HepG2 (cell line): ENCODE data around the gene TBX3. TPM values are rescaled to one million over a fixed set of nuclear protein-coding genes. Genes with fewer than 3 reads are reported as not detected.

Experiments
- AKNA ChIP-seq: sonication (generic); formaldehyde crosslinking; IDR thresholded peaks from 2 replicates; pipeline ENCODE4 v1.4.0; 2020; ENCODE audit warnings: missing genetic modification reagents, borderline replicate concordance
- ASH2L ChIP-seq: fragments of 300-600, 200-600 bp; sonication (generic); IDR thresholded peaks from 2 replicates; pipeline ENCODE4 v1.7.0; 2017; ENCODE audit warnings: low read depth, mild to moderate bottlenecking, moderate library complexity, mixed read lengths, low read length; ENCODE audit not compliant: insufficient read length
- KLF9 ChIP-seq: IDR thresholded peaks from 2 replicates; pipeline ENCODE4 v1.6.1; 2016; ENCODE audit warnings: low read depth
- KMT2B ChIP-seq: IDR thresholded peaks from 2 replicates; pipeline ENCODE4 v1.6.1; 2016; ENCODE audit warnings: missing genetic modification reagents, missing compliant biosample characterization
- PHF8 ChIP-seq: sonication (generic); formaldehyde crosslinking; IDR thresholded peaks from 2 replicates; pipeline ENCODE4 v1.5.0; 2020; ENCODE audit warnings: missing genetic modification reagents
- SKI ChIP-seq: fragments of 450-650 bp; IDR thresholded peaks from one replicate; pipeline ENCODE4 v1.6.1; 2018; ENCODE audit warnings: mild to moderate bottlenecking; ENCODE audit not compliant: partially characterized antibody
- TBX3 ChIP-seq: fragments of 450-650 bp; IDR thresholded peaks from 2 replicates; pipeline ENCODE4 v1.6.1; 2017; ENCODE audit warnings: antibody characterized with exemption, mild to moderate bottlenecking, inconsistent platforms, borderline replicate concordance
- TFDP1 ChIP-seq: IDR thresholded peaks from 2 replicates; pipeline ENCODE4 v1.6.1; 2016; ENCODE audit warnings: missing compliant biosample characterization, missing genetic modification reagents, borderline replicate concordance
- ZBTB20 ChIP-seq: sonication (generic); formaldehyde crosslinking; IDR thresholded peaks from 2 replicates; pipeline ENCODE4 v1.8.1; 2023; ENCODE audit warnings: missing genetic modification reagents, low read depth, mild to moderate bottlenecking, borderline replicate concordance
- ZNF253 ChIP-seq: sonication (generic); formaldehyde crosslinking; IDR thresholded peaks from 2 replicates; pipeline ENCODE4 v1.8.0; 2022; ENCODE audit warnings: mild to moderate bottlenecking, missing genetic modification reagents, borderline replicate concordance
- ZNF264 ChIP-seq: sonication (generic); formaldehyde crosslinking; IDR thresholded peaks from 2 replicates; pipeline ENCODE4 v1.4.0; 2020; ENCODE audit warnings: missing genetic modification reagents
- ZNF558 ChIP-seq: sonication (generic); formaldehyde crosslinking; IDR thresholded peaks from 2 replicates; pipeline ENCODE4 v1.9.0; 2022; ENCODE audit warnings: mild to moderate bottlenecking, missing genetic modification reagents, borderline replicate concordance
- ZNF589 ChIP-seq: sonication (generic); formaldehyde crosslinking; conservative IDR thresholded peaks from 2 replicates; pipeline ENCODE4 v1.8.0; 2022; ENCODE audit warnings: mild to moderate bottlenecking, moderate library complexity, missing genetic modification reagents
- ZNF652 ChIP-seq: IDR thresholded peaks from 2 replicates; pipeline ENCODE4 v1.6.1; 2016; ENCODE audit warnings: low read depth, borderline replicate concordance
- polyA plus RNA-seq, 8 experiments: library from polyadenylated mRNA; depleted of rRNA in 3 of 8; stranded (reverse) in 7 of 8; unstranded in 1 of 8; fragments of >200 nt; fragmentation: Illumina TruSeq in 4 of 8; extraction: Trizol in 4 of 8; gene quantifications; 2 replicates each; pipeline versions ENCODE4 v1.2.1 to v1.2.3, GENCODE V29; 2011 to 2016; ENCODE audit warnings: low read depth in 4 of 8, missing spikeins in 1 of 8, mixed read lengths in 1 of 8; ENCODE audit not compliant: insufficient read depth in 1 of 8
- total RNA-seq, 5 experiments: library from RNA; depleted of rRNA; stranded (reverse); fragments of >200 nt; fragmentation: Illumina TruSeq; extraction: Trizol; gene quantifications; 2 replicates each; pipeline ENCODE4 v1.2.3, GENCODE V29; 2016; ENCODE audit warnings: low read depth in 1 of 5
- TF ChIP-seq, protein P1 (sequence below): sonication (generic); formaldehyde crosslinking; conservative IDR thresholded peaks from 2 replicates; pipeline ENCODE4 v1.4.0; 2020; ENCODE audit warnings: missing genetic modification reagents
- TF ChIP-seq, protein P2 (sequence below): sonication (generic); formaldehyde crosslinking; IDR thresholded peaks from 2 replicates; pipeline ENCODE4 v1.5.0; 2020; ENCODE audit warnings: mild to moderate bottlenecking, missing genetic modification reagents
- TF ChIP-seq, protein P3 (sequence below): sonication (generic); formaldehyde crosslinking; IDR thresholded peaks from 2 replicates; pipeline ENCODE4 v1.5.0; 2020; ENCODE audit warnings: mild to moderate bottlenecking, missing genetic modification reagents

TBX3 gene
- total and polyA plus RNA-seq, 2 of the 13 experiments (the other 11 are each of a cell fraction or from before 2014, with no cell fraction given) = 27.1 to 42.4 TPM

DNA sequence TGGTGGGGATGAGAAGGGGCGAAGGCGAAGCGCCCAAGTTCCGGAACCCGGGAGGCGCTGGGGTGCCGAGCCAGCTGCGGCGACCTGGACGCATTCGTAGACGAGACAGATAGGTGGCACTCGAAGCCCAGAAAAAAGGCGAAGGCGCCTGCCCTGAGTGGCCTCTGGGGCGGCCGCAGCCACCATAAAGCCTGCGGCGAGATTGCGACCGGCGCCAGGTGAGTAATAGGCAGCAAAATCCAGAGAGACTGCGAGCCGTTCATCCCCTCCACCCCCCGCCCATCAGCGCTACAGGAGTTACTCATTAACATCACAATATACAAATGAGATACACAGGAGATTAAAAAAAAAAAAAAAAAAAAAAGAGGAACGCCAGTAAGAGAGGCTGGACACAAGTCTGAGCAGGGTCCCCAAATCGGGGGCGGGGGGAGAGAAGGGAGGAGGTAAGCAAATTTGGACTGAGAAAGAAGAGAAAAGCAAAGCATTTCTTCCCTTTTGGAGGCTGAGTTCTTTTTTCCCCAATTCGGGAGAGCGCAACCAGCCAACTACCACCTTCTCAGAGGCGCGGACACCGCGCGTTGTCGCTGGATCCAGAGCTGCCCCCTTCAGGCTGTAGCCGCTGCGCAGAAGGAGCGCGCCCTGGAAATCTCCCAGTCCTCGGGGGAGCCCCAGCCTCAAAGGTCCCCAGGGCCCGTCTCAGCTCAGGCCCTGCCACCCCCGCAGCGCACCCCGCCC is 15.7 kb downstream of the TBX3 start (continued):
- no peak for TF ChIP-seq KLF9 (CRISPR knock-in tag)
- TF ChIP-seq, protein P1, sequence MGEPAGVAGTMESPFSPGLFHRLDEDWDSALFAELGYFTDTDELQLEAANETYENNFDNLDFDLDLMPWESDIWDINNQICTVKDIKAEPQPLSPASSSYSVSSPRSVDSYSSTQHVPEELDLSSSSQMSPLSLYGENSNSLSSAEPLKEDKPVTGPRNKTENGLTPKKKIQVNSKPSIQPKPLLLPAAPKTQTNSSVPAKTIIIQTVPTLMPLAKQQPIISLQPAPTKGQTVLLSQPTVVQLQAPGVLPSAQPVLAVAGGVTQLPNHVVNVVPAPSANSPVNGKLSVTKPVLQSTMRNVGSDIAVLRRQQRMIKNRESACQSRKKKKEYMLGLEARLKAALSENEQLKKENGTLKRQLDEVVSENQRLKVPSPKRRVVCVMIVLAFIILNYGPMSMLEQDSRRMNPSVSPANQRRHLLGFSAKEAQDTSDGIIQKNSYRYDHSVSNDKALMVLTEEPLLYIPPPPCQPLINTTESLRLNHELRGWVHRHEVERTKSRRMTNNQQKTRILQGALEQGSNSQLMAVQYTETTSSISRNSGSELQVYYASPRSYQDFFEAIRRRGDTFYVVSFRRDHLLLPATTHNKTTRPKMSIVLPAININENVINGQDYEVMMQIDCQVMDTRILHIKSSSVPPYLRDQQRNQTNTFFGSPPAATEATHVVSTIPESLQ = no peak
- no peak for TF ChIP-seq ZBTB20 (CRISPR knock-in tag)
- TF ChIP-seq ZNF264 (CRISPR knock-in tag) = peak; percentile 55; the same call in 1 of the 2 replicates
- no peak for TF ChIP-seq ZNF253 (CRISPR knock-in tag)
- peak; percentile 20; the same call in 1 of the 2 replicates for TF ChIP-seq PHF8 (CRISPR knock-in tag)
- no peak for TF ChIP-seq ASH2L
- TF ChIP-seq, protein P2, sequence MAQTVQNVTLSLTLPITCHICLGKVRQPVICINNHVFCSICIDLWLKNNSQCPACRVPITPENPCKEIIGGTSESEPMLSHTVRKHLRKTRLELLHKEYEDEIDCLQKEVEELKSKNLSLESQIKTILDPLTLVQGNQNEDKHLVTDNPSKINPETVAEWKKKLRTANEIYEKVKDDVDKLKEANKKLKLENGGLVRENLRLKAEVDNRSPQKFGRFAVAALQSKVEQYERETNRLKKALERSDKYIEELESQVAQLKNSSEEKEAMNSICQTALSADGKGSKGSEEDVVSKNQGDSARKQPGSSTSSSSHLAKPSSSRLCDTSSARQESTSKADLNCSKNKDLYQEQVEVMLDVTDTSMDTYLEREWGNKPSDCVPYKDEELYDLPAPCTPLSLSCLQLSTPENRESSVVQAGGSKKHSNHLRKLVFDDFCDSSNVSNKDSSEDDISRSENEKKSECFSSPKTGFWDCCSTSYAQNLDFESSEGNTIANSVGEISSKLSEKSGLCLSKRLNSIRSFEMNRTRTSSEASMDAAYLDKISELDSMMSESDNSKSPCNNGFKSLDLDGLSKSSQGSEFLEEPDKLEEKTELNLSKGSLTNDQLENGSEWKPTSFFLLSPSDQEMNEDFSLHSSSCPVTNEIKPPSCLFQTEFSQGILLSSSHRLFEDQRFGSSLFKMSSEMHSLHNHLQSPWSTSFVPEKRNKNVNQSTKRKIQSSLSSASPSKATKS (CRISPR knock-in tag) = no peak
- TF ChIP-seq ZNF589 (CRISPR knock-in tag) = no peak
- TF ChIP-seq SKI = peak; percentile 34
- TF ChIP-seq KMT2B (CRISPR knock-in tag) = no peak; the same call in 1 of the 2 replicates
- TF ChIP-seq AKNA = no peak
- no peak; the same call in 1 of the 2 replicates for TF ChIP-seq TFDP1 (CRISPR knock-in tag)
- no peak for TF ChIP-seq ZNF652 (CRISPR knock-in tag)
- TF ChIP-seq, protein P3, sequence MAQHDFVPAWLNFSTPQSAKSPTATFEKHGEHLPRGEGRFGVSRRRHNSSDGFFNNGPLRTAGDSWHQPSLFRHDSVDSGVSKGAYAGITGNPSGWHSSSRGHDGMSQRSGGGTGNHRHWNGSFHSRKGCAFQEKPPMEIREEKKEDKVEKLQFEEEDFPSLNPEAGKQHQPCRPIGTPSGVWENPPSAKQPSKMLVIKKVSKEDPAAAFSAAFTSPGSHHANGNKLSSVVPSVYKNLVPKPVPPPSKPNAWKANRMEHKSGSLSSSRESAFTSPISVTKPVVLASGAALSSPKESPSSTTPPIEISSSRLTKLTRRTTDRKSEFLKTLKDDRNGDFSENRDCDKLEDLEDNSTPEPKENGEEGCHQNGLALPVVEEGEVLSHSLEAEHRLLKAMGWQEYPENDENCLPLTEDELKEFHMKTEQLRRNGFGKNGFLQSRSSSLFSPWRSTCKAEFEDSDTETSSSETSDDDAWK (CRISPR knock-in tag) = no peak
- no peak for TF ChIP-seq ZNF558 (CRISPR knock-in tag)
- no peak for TF ChIP-seq TBX3
